Measurements from ENCODE around the gene PAXX. TPM values are rescaled to one million over a fixed set of nuclear protein-coding genes. Genes with fewer than 3 reads are reported as not detected.

The PAXX gene
- total and polyA plus RNA-seq, 2 donors (not counting 1 experiment from before 2014, with no cell fraction given): 74.8 to 167 TPM

DNA sequence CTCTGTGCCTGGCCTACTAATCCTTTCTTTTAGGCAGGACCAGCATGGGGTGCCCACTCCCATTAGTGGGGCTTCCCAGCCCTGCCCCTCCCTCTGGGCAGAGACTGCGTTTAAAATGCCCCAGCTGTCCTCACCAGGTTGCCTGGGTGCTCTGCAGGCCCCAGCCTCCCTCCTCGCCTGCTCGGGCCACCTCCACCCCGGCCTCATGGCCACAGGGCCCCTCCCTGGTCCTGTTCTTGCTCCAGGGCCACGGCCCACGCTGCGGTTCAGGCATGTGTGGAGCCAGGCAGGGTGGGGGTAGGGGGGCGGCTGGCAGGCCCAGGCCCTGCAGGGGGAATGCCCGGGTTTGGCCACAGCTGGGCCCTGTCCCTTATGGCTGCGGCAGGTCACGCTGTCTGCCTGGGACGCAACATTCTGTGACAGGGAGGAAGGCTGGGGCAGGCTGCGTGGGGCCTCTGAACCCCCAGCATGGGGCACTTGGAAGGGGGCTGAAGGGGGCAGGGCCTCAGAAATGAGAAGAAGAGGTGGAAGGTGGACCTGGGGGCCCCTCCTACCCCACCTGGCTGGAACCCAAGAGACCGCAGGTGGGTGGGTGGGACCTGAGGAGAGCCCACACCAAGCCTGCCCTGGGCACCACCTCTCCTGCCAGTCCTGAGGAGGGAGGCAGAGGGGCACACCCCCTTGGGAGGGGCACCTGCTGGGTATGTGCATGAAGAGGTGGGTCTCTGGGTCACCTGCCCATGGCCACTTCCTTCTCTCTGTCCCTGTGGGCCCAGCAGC lies 40.5 kb upstream of the PAXX start, which contains the start of gene LCN12:
LCN12 (plus strand) TSS at position 733 of the 780 bp plus-strand sequence. CDS start 55 bp downstream, outside the sequence.
- Histone ChIP-seq H3K36me3 (replicated peaks in 1 of 2; ENCODE audit: control extremely low read depth in 1 of 2, control insufficient read depth in 1 of 2, extremely low read depth in 1 of 2, insufficient read depth in 2 of 2, low read length in 1 of 2) (no peaks in the 10 kb centered on the region), H3K9me3 (ENCODE audit: control extremely low read depth in 1 of 3, control insufficient read depth in 2 of 3, insufficient read depth in 1 of 3, low read length in 2 of 3) (no peaks in the 10 kb centered on the region), H3K4me1 (ENCODE audit: control insufficient read depth in 2 of 2, insufficient read depth in 2 of 2, low read length in 2 of 2) (peaks cover 10 to 11% of the 10 kb centered on the region in 2 donors), H3K79me2 (ENCODE audit: control insufficient read depth, insufficient read depth, low read length) (no peaks in the 10 kb centered on the region), H3K9ac (ENCODE audit: low read length) (no peak within 1 kb of the TSS), H3K27me3 (replicated peaks in 1 of 4; ENCODE audit: control extremely low read depth in 1 of 4, control insufficient read depth in 3 of 4, insufficient read depth in 4 of 4, low read length in 3 of 4) (peaks cover 0 to 2% (median 0%) of the 10 kb centered on the region in 4 experiments), H3K4me3 (ENCODE audit: control extremely low read depth in 1 of 5, extremely low read depth in 1 of 5, insufficient read depth in 1 of 5, low read depth in 2 of 5, low read length in 4 of 5) (no peak within 1 kb of the TSS), H3K4me2 (replicated peaks; ENCODE audit: low read depth, low read length, poor library complexity, severe bottlenecking) (no peak within 1 kb of the TSS), H4K20me1 (ENCODE audit: control insufficient read depth, insufficient read depth, low read length, poor library complexity, severe bottlenecking) (no peaks in the 10 kb centered on the region), H3K27ac (ENCODE audit: low read length in 2 of 2) (no peak within 1 kb of the TSS), H2AFZ (ENCODE audit: insufficient read depth, low read depth, low read length, poor library complexity, severe bottlenecking) (no peak within 1 kb of the TSS)
- Mint-ChIP-seq H3K4me3 (no peak within 1 kb of the TSS), H3K27ac (peak within 1 kb of the TSS; percentile 59), H3K9me3 (ENCODE audit: insufficient read depth) (no peaks in the 10 kb centered on the region), H3K27me3 (no peaks in the 10 kb centered on the region), H3K4me1 (peaks cover 8% of the 10 kb centered on the region)
- ChIA-PET CTCF (interaction anchor here (0.5 to 1.0 kb wide), 2 partner anchors 83 to 95 kb away, joined by 5 read pairs; no protein-coding TSS in a partner anchor), POLR2A (no interaction called here)
- intact Hi-C loops (cut with micrococcal nuclease): no loop called here
- 93% methylated on average over 12 of the region's 14 CpGs for WGBS (ENCODE audit: insufficient coverage)
- DNase-seq (no peak), ATAC-seq (ENCODE audit: low read depth) (no peak)
- TF ChIP-seq, protein P1, sequence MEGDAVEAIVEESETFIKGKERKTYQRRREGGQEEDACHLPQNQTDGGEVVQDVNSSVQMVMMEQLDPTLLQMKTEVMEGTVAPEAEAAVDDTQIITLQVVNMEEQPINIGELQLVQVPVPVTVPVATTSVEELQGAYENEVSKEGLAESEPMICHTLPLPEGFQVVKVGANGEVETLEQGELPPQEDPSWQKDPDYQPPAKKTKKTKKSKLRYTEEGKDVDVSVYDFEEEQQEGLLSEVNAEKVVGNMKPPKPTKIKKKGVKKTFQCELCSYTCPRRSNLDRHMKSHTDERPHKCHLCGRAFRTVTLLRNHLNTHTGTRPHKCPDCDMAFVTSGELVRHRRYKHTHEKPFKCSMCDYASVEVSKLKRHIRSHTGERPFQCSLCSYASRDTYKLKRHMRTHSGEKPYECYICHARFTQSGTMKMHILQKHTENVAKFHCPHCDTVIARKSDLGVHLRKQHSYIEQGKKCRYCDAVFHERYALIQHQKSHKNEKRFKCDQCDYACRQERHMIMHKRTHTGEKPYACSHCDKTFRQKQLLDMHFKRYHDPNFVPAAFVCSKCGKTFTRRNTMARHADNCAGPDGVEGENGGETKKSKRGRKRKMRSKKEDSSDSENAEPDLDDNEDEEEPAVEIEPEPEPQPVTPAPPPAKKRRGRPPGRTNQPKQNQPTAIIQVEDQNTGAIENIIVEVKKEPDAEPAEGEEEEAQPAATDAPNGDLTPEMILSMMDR (IDR thresholded peaks at IDR 0.05): no peak
- TF ChIP-seq EZH2 (IDR thresholded peaks at IDR 0.05; ENCODE audit: borderline replicate concordance, insufficient read depth, low read depth, low read length, poor library complexity, severe bottlenecking): no peak

DNA sequence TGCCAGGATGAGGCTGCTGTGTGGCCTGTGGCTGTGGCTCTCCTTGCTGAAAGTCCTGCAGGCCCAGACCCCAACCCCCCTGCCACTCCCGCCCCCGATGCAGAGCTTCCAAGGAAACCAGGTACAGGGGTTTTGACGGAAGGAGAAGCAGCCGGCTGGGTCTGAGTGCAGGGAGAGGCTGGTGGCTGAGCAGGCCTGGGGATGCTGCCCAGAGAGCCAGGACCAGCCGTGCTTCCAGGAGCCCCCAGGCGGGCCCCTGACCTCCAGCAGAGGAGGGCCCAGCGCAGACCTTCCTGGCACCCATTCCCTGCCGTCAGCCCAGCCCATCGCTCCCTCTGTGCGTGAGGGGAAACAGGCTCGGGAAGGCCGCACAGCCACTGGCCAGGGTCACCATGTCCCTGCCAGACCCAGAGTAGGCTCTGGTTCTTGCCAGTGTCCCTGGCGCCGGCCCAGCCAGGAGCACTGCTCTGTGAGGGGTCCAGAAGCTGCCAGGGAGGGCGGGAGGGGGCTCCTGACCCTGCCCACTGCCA lies 39.8 kb upstream of the PAXX start:
- Histone ChIP-seq H3K4me1 (ENCODE audit: control insufficient read depth in 2 of 2, insufficient read depth in 2 of 2, low read length in 2 of 2) (peaks cover 10 to 11% of the 10 kb centered on the region in 2 donors), H3K27me3 (replicated peaks in 1 of 4; ENCODE audit: control extremely low read depth in 1 of 4, control insufficient read depth in 3 of 4, insufficient read depth in 4 of 4, low read length in 3 of 4) (peaks cover 0 to 2% (median 0%) of the 10 kb centered on the region in 4 experiments), H3K4me2 (replicated peaks; ENCODE audit: low read depth, low read length, poor library complexity, severe bottlenecking) (no peak overlapping the region), H3K27ac (ENCODE audit: low read length in 2 of 2) (no peak overlapping the region), H3K9me3 (ENCODE audit: control extremely low read depth in 1 of 3, control insufficient read depth in 2 of 3, insufficient read depth in 1 of 3, low read length in 2 of 3) (no peaks in the 10 kb centered on the region), H3K79me2 (ENCODE audit: control insufficient read depth, insufficient read depth, low read length) (no peaks in the 10 kb centered on the region), H4K20me1 (ENCODE audit: control insufficient read depth, insufficient read depth, low read length, poor library complexity, severe bottlenecking) (no peaks in the 10 kb centered on the region), H3K4me3 (ENCODE audit: control extremely low read depth in 1 of 5, extremely low read depth in 1 of 5, insufficient read depth in 1 of 5, low read depth in 2 of 5, low read length in 4 of 5) (no peak overlapping the region), H3K36me3 (replicated peaks in 1 of 2; ENCODE audit: control extremely low read depth in 1 of 2, control insufficient read depth in 1 of 2, extremely low read depth in 1 of 2, insufficient read depth in 2 of 2, low read length in 1 of 2) (no peaks in the 10 kb centered on the region), H2AFZ (ENCODE audit: insufficient read depth, low read depth, low read length, poor library complexity, severe bottlenecking) (no peak overlapping the region), H3K9ac (ENCODE audit: low read length) (no peak overlapping the region)
- ChIA-PET POLR2A (no interaction called here), CTCF (no interaction called here)
- TF ChIP-seq, protein P1 (IDR thresholded peaks at IDR 0.05): no peak
- TF ChIP-seq EZH2 (IDR thresholded peaks at IDR 0.05; ENCODE audit: borderline replicate concordance, insufficient read depth, low read depth, low read length, poor library complexity, severe bottlenecking): no peak
- Mint-ChIP-seq H3K27me3 (no peaks in the 10 kb centered on the region), H3K4me3 (no peak overlapping the region), H3K9me3 (ENCODE audit: insufficient read depth) (no peaks in the 10 kb centered on the region), H3K4me1 (peaks cover 7% of the 10 kb centered on the region), H3K27ac (no peak overlapping the region)
- 94% methylated on average over 15 of the region's 15 CpGs for WGBS (ENCODE audit: insufficient coverage)
- DNase-seq (no peak), ATAC-seq (ENCODE audit: low read depth) (no peak)
- intact Hi-C loops (cut with micrococcal nuclease): no loop called here
